ENCODE data around the gene TDRD7. TPM values are rescaled to one million over a fixed set of nuclear protein-coding genes. Genes with fewer than 3 reads are reported as not detected.

TDRD7 gene
- total RNA-seq, 4 donors from 2014 or later: 4.2 to 13.0 (median 8.3) TPM

GRCh38 chr9:97387504-97387886 lies 24.4 kb upstream of the TDRD7 start:
- H3K9me3 ChIP-seq: no peaks in the 10 kb centered on the region
- H3K4me1 ChIP-seq: peaks cover 5% of the 10 kb centered on the region
- no peak overlapping the region for H3K4me3 ChIP-seq
- TF ChIP-seq POLR2AphosphoS5 (IDR thresholded peaks at IDR 0.05) (no peak), EP300 (IDR thresholded peaks at IDR 0.05) (no peak), CTCF (IDR thresholded peaks at IDR 0.05) (no peak), POLR2A (IDR thresholded peaks at IDR 0.05) (no peak)
- H3K27ac ChIP-seq: no peak overlapping the region
- H3K36me3 ChIP-seq: no peaks in the 10 kb centered on the region
- 31% methylated on average over 2 of the region's 13 CpGs for WGBS
- DNase-seq (ENCODE audit: low spot score in 2 of 2): no peak
- no peaks in the 10 kb centered on the region for H3K27me3 ChIP-seq

GRCh38 chr9:97387936-97388684 lies 23.8 kb upstream of the TDRD7 start:
- no peak for TF ChIP-seq EP300 (IDR thresholded peaks at IDR 0.05)
- no peak for TF ChIP-seq CTCF (IDR thresholded peaks at IDR 0.05)
- no peak for TF ChIP-seq POLR2A (IDR thresholded peaks at IDR 0.05)
- TF ChIP-seq POLR2AphosphoS5 (IDR thresholded peaks at IDR 0.05): no peak
- Histone ChIP-seq H3K36me3 (no peaks in the 10 kb centered on the region), H3K4me1 (peaks cover 5% of the 10 kb centered on the region), H3K27me3 (no peaks in the 10 kb centered on the region), H3K9me3 (no peaks in the 10 kb centered on the region), H3K27ac (no peak overlapping the region), H3K4me3 (no peak overlapping the region)
- WGBS: 85% methylated on average over 4 of the region's 5 CpGs
- DNase-seq (ENCODE audit: low spot score in 2 of 2): no peak

DNA sequence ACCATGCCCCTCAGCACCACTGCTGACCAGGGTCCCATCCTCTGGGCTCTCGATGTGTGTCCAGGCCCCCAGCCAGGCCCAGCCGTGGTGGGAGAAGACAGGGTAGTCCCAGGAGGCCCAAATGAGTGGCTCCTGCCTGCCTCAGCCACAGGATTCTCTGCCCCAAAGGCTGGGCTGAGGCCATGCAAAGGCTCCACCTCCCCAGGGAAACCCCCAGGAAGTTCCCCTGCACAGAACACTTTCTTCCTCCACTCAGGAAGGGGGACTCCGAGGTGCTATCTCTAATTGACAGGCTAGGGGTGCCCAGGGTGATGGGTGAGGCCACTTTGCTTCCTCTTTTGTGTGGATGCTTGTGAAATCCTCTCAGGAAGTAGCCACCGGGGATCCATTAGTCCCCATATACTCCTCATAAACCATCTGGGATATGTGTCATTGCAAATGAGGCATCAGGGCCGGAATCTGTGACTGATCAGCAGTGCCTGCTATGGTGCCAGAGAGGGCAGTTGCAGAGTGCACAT lies 23.1 kb upstream of the TDRD7 start:
- H3K27ac ChIP-seq: no peak overlapping the region
- TF ChIP-seq EP300 (IDR thresholded peaks at IDR 0.05) (no peak), POLR2AphosphoS5 (IDR thresholded peaks at IDR 0.05) (no peak), POLR2A (IDR thresholded peaks at IDR 0.05) (no peak)
- H3K4me3 ChIP-seq: no peak overlapping the region
- H3K36me3 ChIP-seq: no peaks in the 10 kb centered on the region
- H3K9me3 ChIP-seq: no peaks in the 10 kb centered on the region
- H3K4me1 ChIP-seq: peaks cover 5% of the 10 kb centered on the region
- whole genome bisulfite sequencing: 45% methylated on average over 3 of the region's 5 CpGs
- H3K27me3 ChIP-seq: no peaks in the 10 kb centered on the region
- DNase-seq (ENCODE audit: low spot score in 2 of 2): no peak

GRCh38 chr9:97389249-97389648 lies 22.6 kb upstream of the TDRD7 start:
- Histone ChIP-seq H3K4me3 (no peak overlapping the region), H3K27ac (no peak overlapping the region), H3K27me3 (no peaks in the 10 kb centered on the region), H3K36me3 (no peaks in the 10 kb centered on the region), H3K9me3 (no peaks in the 10 kb centered on the region), H3K4me1 (peaks cover 5% of the 10 kb centered on the region)
- TF ChIP-seq POLR2AphosphoS5 (IDR thresholded peaks at IDR 0.05): no peak
- TF ChIP-seq CTCF (IDR thresholded peaks at IDR 0.05): no peak
- TF ChIP-seq EP300 (IDR thresholded peaks at IDR 0.05): no peak
- TF ChIP-seq POLR2A (IDR thresholded peaks at IDR 0.05): no peak
- 71% methylated on average over 1 of the region's 3 CpGs for WGBS
- no peak for DNase-seq (ENCODE audit: low spot score in 2 of 2)

DNA sequence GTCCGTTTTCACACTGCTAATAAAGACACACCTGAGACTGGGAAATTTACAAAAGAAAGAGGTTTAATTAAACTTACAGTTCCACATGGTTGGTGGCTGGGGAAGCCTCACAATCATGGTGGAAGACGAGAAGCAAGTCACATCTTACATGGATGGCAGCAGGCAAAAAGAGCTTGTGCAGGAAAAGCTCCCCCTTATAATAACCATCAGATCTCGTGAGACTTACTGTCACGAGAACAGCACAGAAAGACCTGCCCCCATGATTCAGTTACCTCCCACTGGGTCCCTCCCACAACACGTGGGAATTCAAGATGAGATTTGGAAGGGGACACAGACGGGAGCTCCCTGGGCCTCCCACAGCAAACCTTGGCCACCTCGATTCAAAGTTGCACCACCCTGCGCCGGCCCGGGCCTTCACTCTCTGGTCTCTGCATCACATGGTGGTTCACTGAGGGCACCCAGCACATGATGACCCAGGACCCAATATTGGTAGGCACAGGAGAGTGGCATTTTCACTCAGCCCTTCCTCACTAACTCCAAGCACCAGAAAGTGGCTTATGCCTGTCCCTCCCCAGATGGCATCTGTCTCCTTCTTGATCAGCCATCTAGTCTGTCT lies 21.0 kb upstream of the TDRD7 start:
- 80% methylated on average over 10 of the region's 10 CpGs for WGBS
- no peaks in the 10 kb centered on the region for H3K9me3 ChIP-seq
- no peak overlapping the region for H3K4me3 ChIP-seq
- TF ChIP-seq CTCF (IDR thresholded peaks at IDR 0.05) (no peak), POLR2A (IDR thresholded peaks at IDR 0.05) (no peak), POLR2AphosphoS5 (IDR thresholded peaks at IDR 0.05) (no peak), EP300 (IDR thresholded peaks at IDR 0.05) (no peak)
- peaks cover 5% of the 10 kb centered on the region for H3K4me1 ChIP-seq
- no peak overlapping the region for H3K27ac ChIP-seq
- H3K27me3 ChIP-seq: no peaks in the 10 kb centered on the region
- H3K36me3 ChIP-seq: no peaks in the 10 kb centered on the region
- no peak for DNase-seq (ENCODE audit: low spot score in 2 of 2)
